ENCODE results near the gene MTOR.

The MTOR gene

DNA sequence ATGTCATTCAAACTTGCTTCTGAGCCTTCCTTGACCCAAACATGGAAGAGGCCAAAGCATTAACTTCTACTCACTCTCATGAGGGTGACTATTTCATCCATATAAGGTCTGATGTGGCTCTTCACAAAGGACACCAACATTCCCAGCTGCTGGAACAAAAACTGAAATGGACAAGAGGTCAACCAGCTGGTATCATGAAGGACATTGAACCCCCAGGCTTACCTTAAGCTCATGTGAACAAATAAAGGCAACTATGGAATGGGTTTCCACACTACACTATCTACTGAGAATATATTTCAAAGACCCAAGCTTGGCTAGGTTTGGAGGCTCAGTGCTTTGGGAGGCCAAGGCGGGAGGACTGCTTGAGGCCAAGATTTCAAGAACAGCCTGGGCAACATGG lies 46.3 kb downstream of the MTOR start:
- H3K4me3 ChIP-seq (ENCODE audit: low read depth, low read length), result no peak overlapping the region
- no peak for DNase-seq (ENCODE audit: low read depth)
- TF ChIP-seq, protein P1, sequence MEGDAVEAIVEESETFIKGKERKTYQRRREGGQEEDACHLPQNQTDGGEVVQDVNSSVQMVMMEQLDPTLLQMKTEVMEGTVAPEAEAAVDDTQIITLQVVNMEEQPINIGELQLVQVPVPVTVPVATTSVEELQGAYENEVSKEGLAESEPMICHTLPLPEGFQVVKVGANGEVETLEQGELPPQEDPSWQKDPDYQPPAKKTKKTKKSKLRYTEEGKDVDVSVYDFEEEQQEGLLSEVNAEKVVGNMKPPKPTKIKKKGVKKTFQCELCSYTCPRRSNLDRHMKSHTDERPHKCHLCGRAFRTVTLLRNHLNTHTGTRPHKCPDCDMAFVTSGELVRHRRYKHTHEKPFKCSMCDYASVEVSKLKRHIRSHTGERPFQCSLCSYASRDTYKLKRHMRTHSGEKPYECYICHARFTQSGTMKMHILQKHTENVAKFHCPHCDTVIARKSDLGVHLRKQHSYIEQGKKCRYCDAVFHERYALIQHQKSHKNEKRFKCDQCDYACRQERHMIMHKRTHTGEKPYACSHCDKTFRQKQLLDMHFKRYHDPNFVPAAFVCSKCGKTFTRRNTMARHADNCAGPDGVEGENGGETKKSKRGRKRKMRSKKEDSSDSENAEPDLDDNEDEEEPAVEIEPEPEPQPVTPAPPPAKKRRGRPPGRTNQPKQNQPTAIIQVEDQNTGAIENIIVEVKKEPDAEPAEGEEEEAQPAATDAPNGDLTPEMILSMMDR (IDR thresholded peaks at IDR 0.05; ENCODE audit: control insufficient read depth, extremely low read depth, insufficient read depth), result no peak

- no peak overlapping the region for H3K4me3 ChIP-seq (ENCODE audit: low read depth, low read length)
- no peak for DNase-seq (ENCODE audit: low read depth)
- TF ChIP-seq, protein P1 (IDR thresholded peaks at IDR 0.05; ENCODE audit: control insufficient read depth, extremely low read depth, insufficient read depth), result no peak
These were observed 46.9 kb downstream of the MTOR start for GRCh38 chr1:11215381-11216005.

GRCh38 chr1:11214698-11215380 lies 47.5 kb downstream of the MTOR start:
- no peak for DNase-seq (ENCODE audit: low read depth)
- no peak overlapping the region for H3K4me3 ChIP-seq (ENCODE audit: low read depth, low read length)
- TF ChIP-seq, protein P1 (IDR thresholded peaks at IDR 0.05; ENCODE audit: control insufficient read depth, extremely low read depth, insufficient read depth), result no peak

GRCh38 chr1:11211925-11212587 lies 50.3 kb downstream of the MTOR start:
- DNase-seq (ENCODE audit: low read depth), result no peak
- TF ChIP-seq, protein P1 (IDR thresholded peaks at IDR 0.05; ENCODE audit: control insufficient read depth, extremely low read depth, insufficient read depth), result no peak
- H3K4me3 ChIP-seq (ENCODE audit: low read depth, low read length), result no peak overlapping the region

DNA sequence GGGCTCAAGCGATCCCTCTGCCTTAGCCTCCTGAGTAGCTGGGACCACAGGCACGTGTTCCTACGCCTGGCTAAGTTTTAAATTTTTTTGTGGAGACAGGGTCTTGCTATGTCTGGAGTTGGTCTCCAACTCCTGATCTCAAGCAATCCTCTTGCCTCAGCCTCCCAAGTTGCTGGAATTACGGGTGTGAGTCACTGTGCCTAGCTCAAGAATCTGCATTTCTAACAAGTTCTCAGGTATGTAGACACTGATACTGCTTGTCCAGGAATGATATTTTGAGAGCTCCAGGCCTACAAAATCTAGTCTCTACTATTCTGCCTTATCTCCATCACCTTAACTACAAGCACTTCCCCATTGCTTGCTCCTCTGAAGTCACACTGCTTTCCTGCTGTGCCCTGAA lies 50.9 kb downstream of the MTOR start:
- DNase-seq (ENCODE audit: low read depth), result no peak
- TF ChIP-seq, protein P1 (IDR thresholded peaks at IDR 0.05; ENCODE audit: control insufficient read depth, extremely low read depth, insufficient read depth), result no peak
- H3K4me3 ChIP-seq (ENCODE audit: low read depth, low read length), result no peak overlapping the region

DNA sequence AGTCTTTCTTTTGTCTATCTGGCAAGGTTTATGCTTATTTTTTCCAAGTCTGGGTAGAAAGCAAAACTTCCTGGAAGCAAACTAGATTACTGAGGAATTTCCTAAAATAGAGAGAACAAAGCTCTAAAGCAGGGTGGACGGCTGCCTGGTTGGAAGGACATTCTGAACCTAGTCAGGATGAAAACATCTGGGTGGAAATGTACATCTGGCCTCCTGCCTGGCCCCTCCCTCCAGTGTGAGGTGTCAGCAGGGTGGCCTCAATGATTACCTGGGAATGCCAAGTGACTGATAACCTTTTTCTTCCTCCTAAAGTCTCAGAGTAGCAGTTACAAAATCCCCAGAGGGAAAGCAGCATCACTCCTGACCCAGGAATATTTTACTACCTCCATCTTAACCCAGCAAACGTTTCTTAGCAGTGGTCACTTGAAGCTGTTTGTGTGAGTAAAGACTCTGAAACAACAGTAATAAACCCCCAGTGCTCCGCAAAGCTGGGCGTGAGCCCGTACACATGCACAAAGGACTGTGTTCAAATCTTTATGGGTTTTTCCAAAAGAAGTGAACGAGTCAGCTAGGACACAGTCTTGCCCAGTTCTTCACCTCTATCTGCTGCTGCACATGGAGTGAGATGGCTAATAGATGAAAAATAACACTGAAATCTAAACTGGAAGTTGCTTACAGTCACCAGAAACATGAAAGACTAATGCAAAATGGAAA lies 54.3 kb downstream of the MTOR start:
- no peak for DNase-seq (ENCODE audit: low read depth)
- H3K4me3 ChIP-seq (ENCODE audit: low read depth, low read length), result no peak overlapping the region
- TF ChIP-seq, protein P1 (IDR thresholded peaks at IDR 0.05; ENCODE audit: control insufficient read depth, extremely low read depth, insufficient read depth), result no peak

All from LNCaP clone FGC (cell line).